WTC11 (cell line): ENCODE results near the gene PRSS57.

ENCODE experiments used
- CREM ChIP-seq: sonication (generic); formaldehyde crosslinking; IDR thresholded peaks from 2 replicates; pipeline ENCODE4 v1.8.1; 2022; ENCODE audit warnings: mild to moderate bottlenecking, missing genetic modification reagents, moderate library complexity
- FOXP1 ChIP-seq: sonication (generic); formaldehyde crosslinking; IDR thresholded peaks from 2 replicates; pipeline ENCODE4 v1.8.0; 2022; ENCODE audit warnings: missing genetic modification reagents, mild to moderate bottlenecking, moderate library complexity, borderline replicate concordance
- JUN ChIP-seq: sonication (generic); formaldehyde crosslinking; IDR thresholded peaks from 2 replicates; pipeline ENCODE4 v1.8.0; 2023; ENCODE audit warnings: mild to moderate bottlenecking, missing genetic modification reagents
- NFYB ChIP-seq: sonication (generic); formaldehyde crosslinking; conservative IDR thresholded peaks from 2 replicates; pipeline ENCODE4 v1.8.0; 2022; ENCODE audit warnings: low read depth, missing genetic modification reagents
- NR1H2 ChIP-seq: sonication (generic); formaldehyde crosslinking; IDR thresholded peaks from 2 replicates; pipeline ENCODE4 v1.9.0; 2021; ENCODE audit warnings: mild to moderate bottlenecking, moderate library complexity, missing genetic modification reagents
- RELA ChIP-seq: sonication (generic); formaldehyde crosslinking; IDR thresholded peaks from 2 replicates; pipeline ENCODE4 v1.8.1; 2022; ENCODE audit warnings: missing genetic modification reagents, mild to moderate bottlenecking, borderline replicate concordance
- TCF7 ChIP-seq: sonication (generic); formaldehyde crosslinking; IDR thresholded peaks from 2 replicates; pipeline ENCODE4 v1.8.0; 2022; ENCODE audit warnings: mild to moderate bottlenecking, low read depth, missing genetic modification reagents, moderate library complexity
- ZNF263 ChIP-seq: sonication (generic); formaldehyde crosslinking; IDR thresholded peaks from 2 replicates; pipeline ENCODE4 v1.8.1; 2022; ENCODE audit warnings: low read depth, mild to moderate bottlenecking, moderate library complexity, missing genetic modification reagents
- ZNF416 ChIP-seq: fragments of 250-450 bp; sonication (Bioruptor Pico); IDR thresholded peaks from 2 replicates; pipeline ENCODE4 v1.9.0; 2021; ENCODE audit warnings: mild to moderate bottlenecking, inconsistent platforms
- TF ChIP-seq, protein P1 (sequence below): sonication (generic); formaldehyde crosslinking; IDR thresholded peaks from 2 replicates; pipeline ENCODE4 v1.8.1; 2022; ENCODE audit warnings: low read depth, mild to moderate bottlenecking, moderate library complexity, missing genetic modification reagents, borderline replicate concordance
- TF ChIP-seq, protein P2 (sequence below): sonication (generic); formaldehyde crosslinking; IDR thresholded peaks from 2 replicates; pipeline ENCODE4 v1.8.1; 2022; ENCODE audit warnings: low read depth, missing genetic modification reagents, borderline replicate concordance
- TF ChIP-seq, protein P3 (sequence below): fragments of 200-600 bp; IDR thresholded peaks from 2 replicates; pipeline ENCODE4 v1.8.0; 2022; ENCODE audit warnings: antibody characterized with exemption
- TF ChIP-seq, protein P4 (sequence below): sonication (generic); formaldehyde crosslinking; conservative IDR thresholded peaks from 2 replicates; pipeline ENCODE4 v1.8.1; 2023; ENCODE audit warnings: mild to moderate bottlenecking, low read depth, missing genetic modification reagents, moderate library complexity
- TF ChIP-seq, protein P5 (sequence below): sonication (generic); formaldehyde crosslinking; IDR thresholded peaks from 2 replicates; pipeline ENCODE4 v1.8.1; 2022; ENCODE audit warnings: mild to moderate bottlenecking, missing genetic modification reagents, moderate library complexity, borderline replicate concordance

DNA sequence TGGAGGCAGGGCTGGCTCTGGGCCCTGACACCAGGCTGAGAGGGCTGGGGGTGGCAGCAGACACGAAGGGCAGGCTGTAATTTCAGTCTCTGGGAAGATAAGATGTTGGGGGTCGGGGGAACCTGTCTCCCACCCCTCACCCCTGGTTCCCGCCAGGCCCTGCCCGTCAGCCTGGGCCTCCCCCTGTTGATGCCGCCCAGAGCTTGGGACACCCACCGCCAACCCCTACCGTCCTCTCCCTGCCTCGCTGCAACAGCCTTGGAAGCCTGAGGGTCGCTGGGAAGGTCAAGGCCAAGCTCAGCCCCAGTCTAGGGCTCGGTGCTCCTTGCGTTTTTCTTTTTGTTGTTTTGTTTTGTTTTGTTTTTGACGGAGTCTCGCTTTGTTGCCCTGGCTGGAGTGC lies 28.0 kb upstream of the PRSS57 start:
- no peak for TF ChIP-seq FOXP1 (CRISPR knock-in tag)
- TF ChIP-seq, protein P1, sequence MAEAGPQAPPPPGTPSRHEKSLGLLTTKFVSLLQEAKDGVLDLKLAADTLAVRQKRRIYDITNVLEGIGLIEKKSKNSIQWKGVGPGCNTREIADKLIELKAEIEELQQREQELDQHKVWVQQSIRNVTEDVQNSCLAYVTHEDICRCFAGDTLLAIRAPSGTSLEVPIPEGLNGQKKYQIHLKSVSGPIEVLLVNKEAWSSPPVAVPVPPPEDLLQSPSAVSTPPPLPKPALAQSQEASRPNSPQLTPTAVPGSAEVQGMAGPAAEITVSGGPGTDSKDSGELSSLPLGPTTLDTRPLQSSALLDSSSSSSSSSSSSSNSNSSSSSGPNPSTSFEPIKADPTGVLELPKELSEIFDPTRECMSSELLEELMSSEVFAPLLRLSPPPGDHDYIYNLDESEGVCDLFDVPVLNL (CRISPR knock-in tag): no peak
- TF ChIP-seq, protein P2, sequence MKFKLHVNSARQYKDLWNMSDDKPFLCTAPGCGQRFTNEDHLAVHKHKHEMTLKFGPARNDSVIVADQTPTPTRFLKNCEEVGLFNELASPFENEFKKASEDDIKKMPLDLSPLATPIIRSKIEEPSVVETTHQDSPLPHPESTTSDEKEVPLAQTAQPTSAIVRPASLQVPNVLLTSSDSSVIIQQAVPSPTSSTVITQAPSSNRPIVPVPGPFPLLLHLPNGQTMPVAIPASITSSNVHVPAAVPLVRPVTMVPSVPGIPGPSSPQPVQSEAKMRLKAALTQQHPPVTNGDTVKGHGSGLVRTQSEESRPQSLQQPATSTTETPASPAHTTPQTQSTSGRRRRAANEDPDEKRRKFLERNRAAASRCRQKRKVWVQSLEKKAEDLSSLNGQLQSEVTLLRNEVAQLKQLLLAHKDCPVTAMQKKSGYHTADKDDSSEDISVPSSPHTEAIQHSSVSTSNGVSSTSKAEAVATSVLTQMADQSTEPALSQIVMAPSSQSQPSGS: no peak
- TF ChIP-seq RELA: no peak
- no peak for TF ChIP-seq JUN
- TF ChIP-seq, protein P3, sequence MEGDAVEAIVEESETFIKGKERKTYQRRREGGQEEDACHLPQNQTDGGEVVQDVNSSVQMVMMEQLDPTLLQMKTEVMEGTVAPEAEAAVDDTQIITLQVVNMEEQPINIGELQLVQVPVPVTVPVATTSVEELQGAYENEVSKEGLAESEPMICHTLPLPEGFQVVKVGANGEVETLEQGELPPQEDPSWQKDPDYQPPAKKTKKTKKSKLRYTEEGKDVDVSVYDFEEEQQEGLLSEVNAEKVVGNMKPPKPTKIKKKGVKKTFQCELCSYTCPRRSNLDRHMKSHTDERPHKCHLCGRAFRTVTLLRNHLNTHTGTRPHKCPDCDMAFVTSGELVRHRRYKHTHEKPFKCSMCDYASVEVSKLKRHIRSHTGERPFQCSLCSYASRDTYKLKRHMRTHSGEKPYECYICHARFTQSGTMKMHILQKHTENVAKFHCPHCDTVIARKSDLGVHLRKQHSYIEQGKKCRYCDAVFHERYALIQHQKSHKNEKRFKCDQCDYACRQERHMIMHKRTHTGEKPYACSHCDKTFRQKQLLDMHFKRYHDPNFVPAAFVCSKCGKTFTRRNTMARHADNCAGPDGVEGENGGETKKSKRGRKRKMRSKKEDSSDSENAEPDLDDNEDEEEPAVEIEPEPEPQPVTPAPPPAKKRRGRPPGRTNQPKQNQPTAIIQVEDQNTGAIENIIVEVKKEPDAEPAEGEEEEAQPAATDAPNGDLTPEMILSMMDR: no peak
- TF ChIP-seq, protein P4, sequence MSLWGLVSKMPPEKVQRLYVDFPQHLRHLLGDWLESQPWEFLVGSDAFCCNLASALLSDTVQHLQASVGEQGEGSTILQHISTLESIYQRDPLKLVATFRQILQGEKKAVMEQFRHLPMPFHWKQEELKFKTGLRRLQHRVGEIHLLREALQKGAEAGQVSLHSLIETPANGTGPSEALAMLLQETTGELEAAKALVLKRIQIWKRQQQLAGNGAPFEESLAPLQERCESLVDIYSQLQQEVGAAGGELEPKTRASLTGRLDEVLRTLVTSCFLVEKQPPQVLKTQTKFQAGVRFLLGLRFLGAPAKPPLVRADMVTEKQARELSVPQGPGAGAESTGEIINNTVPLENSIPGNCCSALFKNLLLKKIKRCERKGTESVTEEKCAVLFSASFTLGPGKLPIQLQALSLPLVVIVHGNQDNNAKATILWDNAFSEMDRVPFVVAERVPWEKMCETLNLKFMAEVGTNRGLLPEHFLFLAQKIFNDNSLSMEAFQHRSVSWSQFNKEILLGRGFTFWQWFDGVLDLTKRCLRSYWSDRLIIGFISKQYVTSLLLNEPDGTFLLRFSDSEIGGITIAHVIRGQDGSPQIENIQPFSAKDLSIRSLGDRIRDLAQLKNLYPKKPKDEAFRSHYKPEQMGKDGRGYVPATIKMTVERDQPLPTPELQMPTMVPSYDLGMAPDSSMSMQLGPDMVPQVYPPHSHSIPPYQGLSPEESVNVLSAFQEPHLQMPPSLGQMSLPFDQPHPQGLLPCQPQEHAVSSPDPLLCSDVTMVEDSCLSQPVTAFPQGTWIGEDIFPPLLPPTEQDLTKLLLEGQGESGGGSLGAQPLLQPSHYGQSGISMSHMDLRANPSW (CRISPR knock-in tag): no peak
- TF ChIP-seq TCF7 (CRISPR knock-in tag): no peak
- TF ChIP-seq CREM: no peak
- TF ChIP-seq, protein P5, sequence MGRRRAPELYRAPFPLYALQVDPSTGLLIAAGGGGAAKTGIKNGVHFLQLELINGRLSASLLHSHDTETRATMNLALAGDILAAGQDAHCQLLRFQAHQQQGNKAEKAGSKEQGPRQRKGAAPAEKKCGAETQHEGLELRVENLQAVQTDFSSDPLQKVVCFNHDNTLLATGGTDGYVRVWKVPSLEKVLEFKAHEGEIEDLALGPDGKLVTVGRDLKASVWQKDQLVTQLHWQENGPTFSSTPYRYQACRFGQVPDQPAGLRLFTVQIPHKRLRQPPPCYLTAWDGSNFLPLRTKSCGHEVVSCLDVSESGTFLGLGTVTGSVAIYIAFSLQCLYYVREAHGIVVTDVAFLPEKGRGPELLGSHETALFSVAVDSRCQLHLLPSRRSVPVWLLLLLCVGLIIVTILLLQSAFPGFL (CRISPR knock-in tag): no peak
- TF ChIP-seq ZNF263 (CRISPR knock-in tag): no peak
- TF ChIP-seq ZNF416 (CRISPR knock-in tag): no peak
- TF ChIP-seq NFYB (CRISPR knock-in tag): no peak
- no peak for TF ChIP-seq NR1H2 (CRISPR knock-in tag)
